ENCODE results near the gene RHOJ. TPM values are rescaled to one million over a fixed set of nuclear protein-coding genes. Genes with fewer than 3 reads are reported as not detected.

RHOJ gene
- total RNA-seq, 1 donor from 2014 or later = not detected

DNA sequence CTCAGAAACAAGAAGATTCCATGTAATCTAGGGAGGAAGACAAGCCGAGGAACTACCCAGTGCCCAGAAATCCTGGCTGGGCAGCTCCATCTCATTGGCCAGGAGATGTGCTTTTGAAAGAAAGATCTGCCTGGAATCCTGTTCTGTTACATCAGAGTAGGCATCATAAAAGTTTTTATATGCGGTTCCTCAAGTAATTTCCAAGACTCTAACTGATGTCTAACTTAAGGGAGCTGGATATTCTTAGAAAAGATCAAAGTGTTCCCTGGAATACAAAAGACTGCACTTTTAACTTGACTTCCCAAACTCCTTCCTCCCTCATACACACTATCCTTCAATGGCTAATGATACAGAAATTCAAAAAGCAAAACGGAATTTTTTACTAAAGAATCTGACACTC, 16.3 kb downstream of the RHOJ start:
- DNase-seq (ENCODE audit: low read depth) (no peak), FAIRE-seq (no peak)
- Histone ChIP-seq H3K36me3 (ENCODE audit: control insufficient read depth, insufficient read depth, low read length) (no peaks in the 10 kb centered on the region), H3K27me3 (ENCODE audit: control insufficient read depth, insufficient read depth, low read length) (no peaks in the 10 kb centered on the region), H3K4me3 (ENCODE audit: low read depth, low read length) (no peak overlapping the region)
- TF ChIP-seq, protein P1, sequence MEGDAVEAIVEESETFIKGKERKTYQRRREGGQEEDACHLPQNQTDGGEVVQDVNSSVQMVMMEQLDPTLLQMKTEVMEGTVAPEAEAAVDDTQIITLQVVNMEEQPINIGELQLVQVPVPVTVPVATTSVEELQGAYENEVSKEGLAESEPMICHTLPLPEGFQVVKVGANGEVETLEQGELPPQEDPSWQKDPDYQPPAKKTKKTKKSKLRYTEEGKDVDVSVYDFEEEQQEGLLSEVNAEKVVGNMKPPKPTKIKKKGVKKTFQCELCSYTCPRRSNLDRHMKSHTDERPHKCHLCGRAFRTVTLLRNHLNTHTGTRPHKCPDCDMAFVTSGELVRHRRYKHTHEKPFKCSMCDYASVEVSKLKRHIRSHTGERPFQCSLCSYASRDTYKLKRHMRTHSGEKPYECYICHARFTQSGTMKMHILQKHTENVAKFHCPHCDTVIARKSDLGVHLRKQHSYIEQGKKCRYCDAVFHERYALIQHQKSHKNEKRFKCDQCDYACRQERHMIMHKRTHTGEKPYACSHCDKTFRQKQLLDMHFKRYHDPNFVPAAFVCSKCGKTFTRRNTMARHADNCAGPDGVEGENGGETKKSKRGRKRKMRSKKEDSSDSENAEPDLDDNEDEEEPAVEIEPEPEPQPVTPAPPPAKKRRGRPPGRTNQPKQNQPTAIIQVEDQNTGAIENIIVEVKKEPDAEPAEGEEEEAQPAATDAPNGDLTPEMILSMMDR (IDR thresholded peaks at IDR 0.05; ENCODE audit: insufficient read depth, low read length, severe bottlenecking) = no peak

DNA sequence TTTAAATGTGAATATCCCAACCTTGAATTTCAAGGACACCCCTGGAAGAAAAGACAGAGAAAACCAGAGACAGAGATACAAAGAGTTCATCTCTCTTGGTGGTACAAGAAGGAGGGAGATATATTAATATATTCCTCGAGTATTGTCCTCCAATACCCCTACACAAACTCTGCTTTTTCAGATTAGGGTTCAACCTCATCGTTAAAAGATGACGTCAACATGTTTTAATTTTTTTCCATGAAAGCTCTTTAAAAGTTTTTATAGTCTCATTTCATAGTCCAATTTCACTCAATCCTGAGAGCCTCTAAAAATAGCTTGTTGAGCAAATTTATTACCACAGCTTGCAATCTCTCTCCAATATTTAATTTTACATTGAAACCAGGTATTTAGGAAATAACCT, 19.4 kb downstream of the RHOJ start:
- DNase-seq (ENCODE audit: low read depth) (no peak), FAIRE-seq (no peak)
- Histone ChIP-seq H3K27me3 (ENCODE audit: control insufficient read depth, insufficient read depth, low read length) (no peaks in the 10 kb centered on the region), H3K4me3 (ENCODE audit: low read depth, low read length) (no peak overlapping the region), H3K36me3 (ENCODE audit: control insufficient read depth, insufficient read depth, low read length) (no peaks in the 10 kb centered on the region)
- TF ChIP-seq, protein P1 (IDR thresholded peaks at IDR 0.05; ENCODE audit: insufficient read depth, low read length, severe bottlenecking) = no peak

DNA sequence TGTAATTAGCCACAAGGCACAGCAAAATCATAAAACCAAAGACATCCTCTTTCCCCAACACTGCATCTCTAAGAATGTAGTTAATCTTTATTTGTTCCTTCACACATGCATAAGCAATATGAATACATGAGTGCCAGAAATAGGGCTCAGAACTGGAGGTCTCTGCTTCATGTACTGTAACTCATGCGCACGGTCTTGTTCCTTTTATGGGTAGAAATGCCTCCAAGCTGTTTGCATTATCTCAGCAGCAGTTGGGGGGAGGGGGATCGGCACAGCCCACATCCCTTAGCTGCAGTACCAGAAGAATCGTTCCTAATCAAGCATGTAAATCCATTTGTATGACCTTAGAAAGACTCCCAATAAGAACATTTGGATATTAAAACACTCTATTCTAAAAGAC, 20.0 kb downstream of the RHOJ start:
- no peak for FAIRE-seq
- TF ChIP-seq, protein P1 (IDR thresholded peaks at IDR 0.05; ENCODE audit: insufficient read depth, low read length, severe bottlenecking) = no peak

DNA sequence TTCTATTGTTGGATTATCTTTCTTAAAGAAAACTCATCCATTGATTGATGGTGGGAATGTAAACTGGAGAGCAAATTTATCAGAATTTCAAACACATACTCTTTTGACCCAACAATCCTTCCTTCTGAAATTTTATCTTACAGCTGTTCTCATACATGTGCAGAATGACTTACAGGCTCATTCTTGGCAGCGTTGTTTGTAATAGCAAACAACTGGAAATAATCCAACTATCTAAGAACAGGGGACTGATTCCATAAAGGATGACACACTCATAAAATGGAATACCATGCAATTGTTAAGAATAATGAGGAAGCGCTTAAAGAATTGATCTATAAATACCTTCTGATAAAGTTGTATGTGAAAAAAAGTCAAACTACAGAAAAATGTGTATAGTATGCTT, 24.0 kb downstream of the RHOJ start:
- TF ChIP-seq, protein P1 (IDR thresholded peaks at IDR 0.05; ENCODE audit: insufficient read depth, low read length, severe bottlenecking) = no peak
- H3K36me3 ChIP-seq (ENCODE audit: control insufficient read depth, insufficient read depth, low read length) = no peaks in the 10 kb centered on the region
- no peaks in the 10 kb centered on the region for H3K27me3 ChIP-seq (ENCODE audit: control insufficient read depth, insufficient read depth, low read length)
- DNase-seq (ENCODE audit: low read depth) (no peak), FAIRE-seq (no peak)
- H3K4me3 ChIP-seq (ENCODE audit: low read depth, low read length) = no peak overlapping the region

More for the DNA sequence above, 20.0 kb downstream of the RHOJ start:
- Histone ChIP-seq H3K27me3 (ENCODE audit: control insufficient read depth, insufficient read depth, low read length) (no peaks in the 10 kb centered on the region), H3K36me3 (ENCODE audit: control insufficient read depth, insufficient read depth, low read length) (no peaks in the 10 kb centered on the region), H3K4me3 (ENCODE audit: low read depth, low read length) (no peak overlapping the region)
- no peak for DNase-seq (ENCODE audit: low read depth)

DNA sequence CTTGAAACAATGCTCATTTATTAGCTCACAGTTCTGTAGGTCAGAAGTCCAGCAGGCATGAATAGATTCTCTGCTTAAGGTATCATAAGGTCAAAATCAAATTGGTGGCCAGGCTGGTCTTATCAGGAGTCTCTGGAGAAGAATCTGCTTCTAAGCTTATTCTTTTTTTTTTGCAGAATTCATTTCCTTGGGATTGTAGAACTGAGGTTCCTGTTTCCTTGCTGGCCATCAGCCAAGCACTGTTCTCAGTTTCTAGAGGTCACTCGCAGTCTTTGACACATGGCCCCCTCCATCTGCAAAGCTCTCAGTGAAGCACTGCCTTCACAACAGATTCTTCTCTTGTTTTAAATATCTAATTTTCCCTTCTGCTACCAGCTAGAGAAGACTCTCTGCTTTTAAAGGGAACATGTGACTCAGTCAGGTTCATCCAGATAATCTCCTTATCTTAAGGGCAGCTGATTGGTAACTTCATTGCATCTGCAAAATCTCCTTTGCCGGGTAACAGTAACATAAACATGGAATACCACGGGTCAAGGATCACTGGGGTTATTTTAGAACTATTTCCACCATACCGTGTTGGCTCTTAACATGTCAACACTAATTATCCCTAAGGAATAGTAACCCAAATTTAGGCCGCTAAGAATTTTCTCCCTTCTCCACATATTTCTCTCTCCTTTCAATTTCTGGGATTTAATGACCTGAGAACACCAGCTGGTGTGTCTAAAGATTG, 25.3 kb downstream of the RHOJ start:
- no peaks in the 10 kb centered on the region for H3K27me3 ChIP-seq (ENCODE audit: control insufficient read depth, insufficient read depth, low read length)
- H3K36me3 ChIP-seq (ENCODE audit: control insufficient read depth, insufficient read depth, low read length) = no peaks in the 10 kb centered on the region
- TF ChIP-seq, protein P1 (IDR thresholded peaks at IDR 0.05; ENCODE audit: insufficient read depth, low read length, severe bottlenecking) = no peak
- FAIRE-seq = no peak
- DNase-seq (ENCODE audit: low read depth) = no peak
- no peak overlapping the region for H3K4me3 ChIP-seq (ENCODE audit: low read depth, low read length)

DNA sequence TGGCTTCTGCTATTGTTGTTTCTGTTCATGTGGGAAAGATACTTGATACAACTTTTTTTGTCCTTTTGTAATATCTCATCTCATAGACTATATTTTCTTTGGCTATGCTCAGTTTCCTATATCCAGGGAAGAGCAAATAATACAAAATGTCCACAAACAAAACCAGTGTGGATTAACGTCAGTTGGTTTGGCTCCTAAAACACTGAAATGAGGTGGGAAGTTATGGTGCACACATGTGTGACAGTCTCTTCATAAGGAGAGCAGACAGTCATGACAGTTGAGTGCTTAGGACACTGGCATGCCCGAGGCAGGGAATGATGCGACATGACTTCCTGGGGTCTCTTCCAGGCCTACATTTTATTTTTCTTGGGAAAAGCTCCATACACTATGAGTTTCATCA, 27.5 kb downstream of the RHOJ start:
- TF ChIP-seq, protein P1 (IDR thresholded peaks at IDR 0.05; ENCODE audit: insufficient read depth, low read length, severe bottlenecking) = no peak
- FAIRE-seq = peak; percentile 13
- no peaks in the 10 kb centered on the region for H3K27me3 ChIP-seq (ENCODE audit: control insufficient read depth, insufficient read depth, low read length)

More for the DNA sequence above, 27.5 kb downstream of the RHOJ start:
- no peak for DNase-seq (ENCODE audit: low read depth)
- Histone ChIP-seq H3K4me3 (ENCODE audit: low read depth, low read length) (no peak overlapping the region), H3K36me3 (ENCODE audit: control insufficient read depth, insufficient read depth, low read length) (no peaks in the 10 kb centered on the region)

Measured in bronchial epithelial cell (primary cell).